Measurements from ENCODE around the gene RPTOR. TPM values are rescaled to one million over a fixed set of nuclear protein-coding genes. Genes with fewer than 3 reads are reported as not detected.

The RPTOR gene
- total RNA-seq, 1 experiment from 2014 or later: 58.0 TPM

DNA sequence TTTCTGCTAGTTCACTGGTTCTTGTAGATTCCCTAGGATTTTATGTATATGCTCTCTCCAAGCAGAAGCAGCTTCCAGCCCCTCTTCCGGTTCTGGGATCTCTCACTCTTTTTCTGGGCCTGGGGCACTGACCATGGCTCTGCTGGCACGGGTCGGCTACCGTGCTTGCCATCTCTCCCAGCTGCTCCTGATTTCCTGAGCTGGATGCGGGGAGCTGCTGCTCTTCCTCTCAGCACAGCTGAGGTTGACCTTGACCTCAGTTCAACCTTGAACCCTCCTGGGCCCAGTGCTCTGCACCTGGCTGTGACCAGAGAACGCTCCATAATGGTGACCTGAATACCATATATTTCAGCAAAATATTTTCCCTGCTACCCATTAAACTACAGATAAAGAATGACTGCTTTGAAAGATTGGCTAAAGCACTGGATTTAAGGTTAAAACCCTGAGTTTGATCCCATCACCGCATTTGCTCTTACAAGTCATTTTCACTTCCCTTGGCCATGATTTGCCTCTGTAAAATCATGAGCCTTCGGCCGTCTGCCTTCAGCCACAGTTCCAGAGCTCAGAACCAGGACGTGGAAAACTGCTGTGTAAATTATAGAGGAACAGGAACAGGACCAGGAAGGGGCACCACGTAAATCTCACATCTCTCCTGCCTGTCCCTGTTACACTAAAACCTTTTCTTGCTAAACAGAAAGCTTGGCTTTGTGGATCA is 316.2 kb downstream of the RPTOR start:
- Histone ChIP-seq H3K4me3 (ENCODE audit: low read depth in 2 of 2, low read length in 2 of 2) (no peak overlapping the region), H3K27ac (ENCODE audit: low read length) (no peak overlapping the region), H3K36me3 (ENCODE audit: control insufficient read depth, insufficient read depth, low read length) (no peaks in the 10 kb centered on the region), H3K27me3 (ENCODE audit: control insufficient read depth, insufficient read depth, low read length) (no peaks in the 10 kb centered on the region), H3K4me1 (ENCODE audit: control insufficient read depth, insufficient read depth, low read length) (peaks cover 13% of the 10 kb centered on the region), H3K9me3 (ENCODE audit: control insufficient read depth, insufficient read depth, low read depth, low read length) (no peaks in the 10 kb centered on the region)
- intact Hi-C loops (cut with micrococcal nuclease; ENCODE audit: unreplicated experiment) (no loop called here), in situ Hi-C loops (cut with HindIII; ENCODE audit: low pct_unique_long_range_greater_than_20kb, low sequenced_read_pairs) (loop anchor here (5.0 kb wide), 1 partner anchor 36 kb away; no protein-coding TSS in a partner anchor)
- DNase-seq (ENCODE audit: low read depth, low spot score) (no peak), ATAC-seq (no peak)
- POLR2A ChIA-PET: interaction anchor here (0.6 kb wide), 1 partner anchor 192 kb away, joined by 3 read pairs; no protein-coding TSS in a partner anchor
- no TSS peak for BruUV-seq (replicated peaks)
- TF ChIP-seq TCF7L2 (IDR thresholded peaks at IDR 0.05; ENCODE audit: low read depth, low read length) (no peak), POLR2AphosphoS5 (IDR thresholded peaks at IDR 0.05; ENCODE audit: low read depth, low read length) (no peak), REST (IDR thresholded peaks at IDR 0.05; ENCODE audit: insufficient read depth in 1 of 2, low read depth in 2 of 2, low read length in 1 of 2) (no peak), SIN3A (IDR thresholded peaks at IDR 0.05; ENCODE audit: borderline replicate concordance, insufficient read depth, low read depth, low read length) (no peak)
- TF ChIP-seq, protein P1, sequence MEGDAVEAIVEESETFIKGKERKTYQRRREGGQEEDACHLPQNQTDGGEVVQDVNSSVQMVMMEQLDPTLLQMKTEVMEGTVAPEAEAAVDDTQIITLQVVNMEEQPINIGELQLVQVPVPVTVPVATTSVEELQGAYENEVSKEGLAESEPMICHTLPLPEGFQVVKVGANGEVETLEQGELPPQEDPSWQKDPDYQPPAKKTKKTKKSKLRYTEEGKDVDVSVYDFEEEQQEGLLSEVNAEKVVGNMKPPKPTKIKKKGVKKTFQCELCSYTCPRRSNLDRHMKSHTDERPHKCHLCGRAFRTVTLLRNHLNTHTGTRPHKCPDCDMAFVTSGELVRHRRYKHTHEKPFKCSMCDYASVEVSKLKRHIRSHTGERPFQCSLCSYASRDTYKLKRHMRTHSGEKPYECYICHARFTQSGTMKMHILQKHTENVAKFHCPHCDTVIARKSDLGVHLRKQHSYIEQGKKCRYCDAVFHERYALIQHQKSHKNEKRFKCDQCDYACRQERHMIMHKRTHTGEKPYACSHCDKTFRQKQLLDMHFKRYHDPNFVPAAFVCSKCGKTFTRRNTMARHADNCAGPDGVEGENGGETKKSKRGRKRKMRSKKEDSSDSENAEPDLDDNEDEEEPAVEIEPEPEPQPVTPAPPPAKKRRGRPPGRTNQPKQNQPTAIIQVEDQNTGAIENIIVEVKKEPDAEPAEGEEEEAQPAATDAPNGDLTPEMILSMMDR (IDR thresholded peaks at IDR 0.05): no peak
- CTCF ChIA-PET: no interaction called here

DNA sequence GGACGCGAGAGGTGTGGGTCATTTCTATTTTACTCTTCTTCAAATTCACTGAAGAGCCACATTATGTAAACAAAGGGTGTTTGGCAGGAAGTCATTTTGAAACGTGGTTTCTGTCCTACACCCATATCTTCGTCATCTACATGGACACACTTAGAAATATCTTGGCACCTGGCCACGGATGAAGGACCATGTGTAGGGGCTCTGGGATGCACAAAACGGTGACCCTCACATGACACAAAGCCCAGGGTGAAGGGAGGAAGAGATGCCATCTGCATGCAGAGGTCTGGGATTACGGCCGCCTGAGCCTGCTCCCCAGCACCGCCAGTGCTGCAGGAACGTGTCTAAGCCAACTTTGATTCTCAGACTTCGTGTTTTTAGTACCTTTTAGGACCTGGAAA is 316.8 kb downstream of the RPTOR start:
- ATAC-seq (no peak), DNase-seq (ENCODE audit: low read depth, low spot score) (no peak)
- Histone ChIP-seq H3K9me3 (ENCODE audit: control insufficient read depth, insufficient read depth, low read depth, low read length) (no peaks in the 10 kb centered on the region), H3K4me1 (ENCODE audit: control insufficient read depth, insufficient read depth, low read length) (peaks cover 7% of the 10 kb centered on the region), H3K27me3 (ENCODE audit: control insufficient read depth, insufficient read depth, low read length) (no peaks in the 10 kb centered on the region), H3K36me3 (ENCODE audit: control insufficient read depth, insufficient read depth, low read length) (no peaks in the 10 kb centered on the region), H3K4me3 (ENCODE audit: low read depth in 2 of 2, low read length in 2 of 2) (no peak overlapping the region), H3K27ac (ENCODE audit: low read length) (no peak overlapping the region)
- no peak for TF ChIP-seq TCF7L2 (IDR thresholded peaks at IDR 0.05; ENCODE audit: low read depth, low read length)
- TF ChIP-seq, protein P1 (IDR thresholded peaks at IDR 0.05): no peak
- no peak for TF ChIP-seq SIN3A (IDR thresholded peaks at IDR 0.05; ENCODE audit: borderline replicate concordance, insufficient read depth, low read depth, low read length)
- TF ChIP-seq POLR2AphosphoS5 (IDR thresholded peaks at IDR 0.05; ENCODE audit: low read depth, low read length): no peak
- no peak for TF ChIP-seq REST (IDR thresholded peaks at IDR 0.05; ENCODE audit: insufficient read depth in 1 of 2, low read depth in 2 of 2, low read length in 1 of 2)
- BruUV-seq (replicated peaks): no TSS peak
- intact Hi-C loops (cut with micrococcal nuclease; ENCODE audit: unreplicated experiment): no loop called here
- in situ Hi-C loops (cut with HindIII; ENCODE audit: low pct_unique_long_range_greater_than_20kb, low sequenced_read_pairs): loop anchor here (5.0 kb wide), 1 partner anchor 36 kb away; no protein-coding TSS in a partner anchor
- ChIA-PET POLR2A (no interaction called here), CTCF (no interaction called here)
